HCT116 (cell line): ENCODE measurements around the gene HOXD1. TPM values are rescaled to one million over a fixed set of nuclear protein-coding genes. Genes with fewer than 3 reads are reported as not detected.

ENCODE experiments used
- ATAC-seq: fragments of 200-7000 bp; cut with Tn5 transposase; 2 replicates; pipeline ENCODE4 v1.9.1; 2020; ENCODE audit warnings: mild to moderate bottlenecking, moderate library complexity
- BruUV-seq: library from RNA; stranded (reverse); fragments of 400-500 nt; replicated peaks from 2 replicates; lab custom pipeline; 2021; lab: Mats Ljungman, UMichigan
- CTCF ChIA-PET: fragments of 300-600 bp; sonication (Branson Sonifier 250); formaldehyde crosslinking; loops from one replicate; lab custom pipeline; 2021; ENCODE audit warnings: antibody characterized with exemption; lab: Charles Lee
- POLR2A ChIA-PET: fragments of 300-600, 350-600 bp; sonication (Branson Sonifier 250); formaldehyde crosslinking; loops from one replicate; lab custom pipeline; 2021; ENCODE audit warnings: antibody characterized with exemption; lab: Charles Lee
- RAD21 ChIA-PET, 2 experiments: fragments of 300-600 bp; sonication (Branson Sonifier 250); formaldehyde crosslinking; loops; one replicate each; lab custom pipeline; 2023; ENCODE audit warnings: low total read pairs in 2 of 2; ENCODE audit not compliant: uncharacterized antibody in 2 of 2, unreplicated experiment in 2 of 2, low non-redundant PET in 1 of 2; lab: Charles Lee
- DNase-seq: peaks from one replicate; pipeline ENCODE4 v3.0.0-alpha.2; 2010; ENCODE audit warnings: low read depth, low spot score
- H2AFZ ChIP-seq: fragments of 200-600 bp; shearing (Covaris generic), sonication (generic); 2 replicates; pipeline ENCODE4 v1.6.1; 2017; ENCODE audit warnings: low read depth, mixed run types, mixed read lengths, antibody characterized with exemption, low read length; ENCODE audit not compliant: poor library complexity, severe bottlenecking
- H3K27ac ChIP-seq: 2 replicates; pipeline ENCODE4 v1.5.1; 2012; ENCODE audit warnings: low read depth, low read length
- H3K27me3 ChIP-seq: fragments of 200-600 bp; sonication (generic); 2 replicates; pipeline ENCODE4 v1.6.1; 2016; ENCODE audit warnings: mixed run types, low read length, mixed read lengths; ENCODE audit not compliant: insufficient read depth
- H3K36me3 ChIP-seq, 2 experiments: fragments of 200-500 bp in 1 of 2; fragments of 200-600 bp in 1 of 2; sonication (Bioruptor generic) in 1 of 2; sonication (generic) in 1 of 2; 2 replicates each; pipeline versions ENCODE4 v1.5.1 to v1.6.1; 2014 to 2016; ENCODE audit warnings: low read length in 2 of 2, inconsistent platforms in 1 of 2, mixed read lengths in 1 of 2, mixed run types in 1 of 2; ENCODE audit not compliant: insufficient read depth in 2 of 2, control insufficient read depth in 1 of 2
- H3K4me1 ChIP-seq, 2 experiments: fragments of 200-600 bp in 1 of 2; sonication (generic) in 1 of 2; 2 replicates each; pipeline versions ENCODE4 v1.5.1 to v1.6.1; 2012 to 2017; ENCODE audit warnings: low read length in 2 of 2, inconsistent platforms in 1 of 2, mild to moderate bottlenecking in 1 of 2, mixed read lengths in 1 of 2, mixed run types in 1 of 2, moderate library complexity in 1 of 2; ENCODE audit not compliant: insufficient read depth in 2 of 2, control insufficient read depth in 1 of 2
- H3K4me2 ChIP-seq: fragments of 200-600 bp; sonication (generic); 2 replicates; pipeline ENCODE4 v1.6.1; 2017; ENCODE audit warnings: mixed run types, low read length, mixed read lengths
- H3K4me3 ChIP-seq, 2 experiments: fragments of 200-600 bp in 1 of 2; sonication (generic) in 1 of 2; replicated peaks in 1 of 2; 2 replicates each; pipeline ENCODE4 v1.5.1; 2011 to 2016; ENCODE audit warnings: low read length in 2 of 2, control low read depth in 1 of 2, low read depth in 1 of 2, mild to moderate bottlenecking in 1 of 2, mixed read lengths in 1 of 2, mixed run types in 1 of 2
- H3K79me2 ChIP-seq: fragments of 200-600 bp; sonication (generic); 2 replicates; pipeline ENCODE4 v1.6.1; 2017; ENCODE audit warnings: mild to moderate bottlenecking, mixed run types, low read length, moderate library complexity, mixed read lengths; ENCODE audit not compliant: insufficient read depth
- H3K9ac ChIP-seq: fragments of 200-600 bp; sonication (generic); 2 replicates; pipeline ENCODE4 v1.6.1; 2016; ENCODE audit warnings: low read length, mixed read lengths
- H3K9me2 ChIP-seq: fragments of 200-600 bp; sonication (generic), shearing (Covaris generic); 2 replicates; pipeline ENCODE4 v1.6.1; 2017; ENCODE audit warnings: mixed run types, mild to moderate bottlenecking, moderate library complexity; ENCODE audit not compliant: insufficient read depth
- H3K9me3 ChIP-seq, 2 experiments: fragments of 200-500 bp in 1 of 2; fragments of 200-600 bp in 1 of 2; sonication (Bioruptor generic) in 1 of 2; sonication (generic) in 1 of 2; 2 replicates each; pipeline ENCODE4 v1.6.1; 2014 to 2017; ENCODE audit warnings: low read length in 2 of 2, mixed read lengths in 2 of 2, inconsistent platforms in 1 of 2, low read depth in 1 of 2, mild to moderate bottlenecking in 1 of 2, mixed run types in 1 of 2, moderate library complexity in 1 of 2; ENCODE audit not compliant: control insufficient read depth in 1 of 2, insufficient read depth in 1 of 2
- H4K20me1 ChIP-seq: fragments of 200-600 bp; sonication (generic), shearing (Covaris generic); 2 replicates; pipeline ENCODE4 v1.6.1; 2017; ENCODE audit warnings: mixed run types, mild to moderate bottlenecking, moderate library complexity; ENCODE audit not compliant: insufficient read depth
- ATF3 ChIP-seq: IDR thresholded peaks from 2 replicates; pipeline ENCODE4 v1.6.1; 2012
- CBX3 ChIP-seq: IDR thresholded peaks from 2 replicates; pipeline ENCODE4 v1.6.1; 2012; ENCODE audit warnings: low read depth
- CTCF ChIP-seq, 3 experiments: fragments of 200-600 bp in 1 of 3; sonication (generic) in 1 of 3; IDR thresholded peaks in 2 of 3; conservative IDR thresholded peaks in 1 of 3; 2 replicates each; pipeline ENCODE4 v1.5.1; 2012 to 2017; ENCODE audit warnings: low read depth in 2 of 3, low read length in 2 of 3, antibody characterized with exemption in 1 of 3, borderline replicate concordance in 1 of 3, control low read depth in 1 of 3, mild to moderate bottlenecking in 1 of 3, mixed read lengths in 1 of 3, mixed run types in 1 of 3, moderate library complexity in 1 of 3; ENCODE audit not compliant: insufficient read depth in 1 of 3
- ELF1 ChIP-seq: IDR thresholded peaks from 2 replicates; pipeline ENCODE4 v1.6.1; 2012; ENCODE audit warnings: low read depth, borderline replicate concordance
- EZH2 ChIP-seq: fragments of 200-600 bp; sonication (generic); IDR thresholded peaks from 2 replicates; pipeline ENCODE4 v1.6.1; 2017; ENCODE audit warnings: antibody characterized with exemption, mixed run types
- POLR2AphosphoS5 ChIP-seq: IDR thresholded peaks from 2 replicates; pipeline ENCODE4 v1.6.1; 2011; ENCODE audit warnings: mild to moderate bottlenecking, low read depth, low read length, moderate library complexity
- RAD21 ChIP-seq: IDR thresholded peaks from 2 replicates; pipeline ENCODE4 v1.6.1; 2012; ENCODE audit warnings: low read depth, mild to moderate bottlenecking
- REST ChIP-seq: IDR thresholded peaks from 2 replicates; pipeline ENCODE4 v1.6.1; 2012; ENCODE audit warnings: low read depth
- SIN3A ChIP-seq: IDR thresholded peaks from 2 replicates; pipeline ENCODE4 v1.6.1; 2012; ENCODE audit warnings: low read depth
- SP1 ChIP-seq: IDR thresholded peaks from 2 replicates; pipeline ENCODE4 v1.6.1; 2012; ENCODE audit warnings: low read depth
- SRF ChIP-seq: IDR thresholded peaks from 2 replicates; pipeline ENCODE4 v1.6.1; 2012; ENCODE audit warnings: low read depth
- TCF7L2 ChIP-seq: IDR thresholded peaks from 2 replicates; pipeline ENCODE4 v1.7.0; 2011; ENCODE audit warnings: borderline replicate concordance, inconsistent platforms; ENCODE audit not compliant: insufficient read depth, insufficient read length; ENCODE audit errors: extremely low read depth
- YY1 ChIP-seq: IDR thresholded peaks from 2 replicates; pipeline ENCODE4 v1.6.1; 2011; ENCODE audit warnings: low read length, low read depth, moderate library complexity, mild to moderate bottlenecking; ENCODE audit not compliant: insufficient replicate concordance; ENCODE audit errors: extremely low read depth
- ZBTB33 ChIP-seq: IDR thresholded peaks from 2 replicates; pipeline ENCODE4 v1.6.1; 2011; ENCODE audit warnings: mild to moderate bottlenecking, low read length, moderate library complexity; ENCODE audit not compliant: insufficient replicate concordance; ENCODE audit errors: extremely low read depth
- ZFX ChIP-seq: fragments of 450-650 bp; IDR thresholded peaks from 2 replicates; pipeline ENCODE4 v1.6.1; 2017
- ZNF274 ChIP-seq: fragments of 200-500 bp; sonication (Bioruptor generic); IDR thresholded peaks from 2 replicates; pipeline ENCODE4 v1.6.1; 2014; ENCODE audit warnings: mild to moderate bottlenecking, low read depth, low read length, inconsistent platforms
- intact Hi-C: fragments of 100-400 bp; cut with micrococcal nuclease; formaldehyde crosslinking; loops from 2 replicates; pipeline ENCODE4 v1.10.0; 2022
- total RNA-seq: library from RNA; stranded (reverse); gene quantifications from one replicate; pipeline ENCODE4 v1.2.1, GENCODE V29; 2021; ENCODE audit not compliant: unreplicated experiment

Gene HOXD1
- total RNA-seq, 1 experiment from 2014 or later: not detected

DNA sequence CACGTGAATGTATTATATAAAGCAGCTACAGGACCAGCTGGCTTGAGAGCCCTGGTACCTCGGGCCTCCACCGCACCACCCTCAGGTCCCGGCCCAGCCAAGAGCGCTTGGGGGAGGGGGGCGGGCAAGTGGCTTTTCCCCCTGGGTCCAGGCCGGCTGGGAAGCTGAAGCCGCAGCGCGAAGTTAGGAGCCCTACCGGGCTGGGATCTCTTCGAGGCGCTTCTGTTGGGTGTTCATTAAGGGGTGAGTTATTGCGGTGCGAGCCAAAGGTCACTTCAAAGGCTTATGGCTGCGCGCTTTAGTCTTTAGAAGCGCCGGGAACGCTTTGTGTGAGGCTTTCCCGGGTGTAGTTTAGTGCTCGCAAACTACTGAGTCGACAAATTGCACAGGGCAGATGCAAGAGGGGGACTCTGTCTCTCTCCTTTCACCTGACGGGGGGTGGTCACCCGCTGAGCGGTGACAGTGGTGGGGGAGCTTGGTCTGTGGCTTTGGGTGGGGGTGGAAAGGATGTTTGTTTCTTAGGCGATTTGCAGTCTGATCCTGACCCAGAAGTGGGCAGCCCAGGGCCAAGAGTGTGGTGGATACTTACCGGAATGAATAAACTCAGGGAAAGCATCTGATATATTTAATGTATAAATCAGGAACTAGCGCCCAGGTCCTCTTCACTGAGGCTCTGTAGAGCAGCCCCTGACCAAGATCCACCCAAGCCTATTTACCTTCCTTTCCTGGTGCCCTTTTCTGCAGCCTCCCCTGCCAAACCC is 25.4 kb upstream of the HOXD1 start:
- TF ChIP-seq POLR2AphosphoS5 (no peak), SRF (no peak), EZH2 (no peak), TCF7L2 (no peak), REST (no peak), ZBTB33 (no peak), ELF1 (no peak), ZNF274 (no peak), CBX3 (no peak), ZFX (no peak), SIN3A (no peak), SP1 (no peak), YY1 (no peak), RAD21 (no peak), CTCF (IDR thresholded peaks at IDR 0.05 in 2 of 3, conservative IDR thresholded peaks at IDR 0.05 in 1 of 3; ENCODE audit: borderline replicate concordance in 1 of 3, insufficient read depth in 1 of 3, low read depth in 2 of 3, low read length in 2 of 3) (no peak), ATF3 (no peak)
- TF ChIP-seq, all 23 proteins: peak for 0
- POLR2A ChIA-PET: interaction anchor here (1.0 kb wide), 1 partner anchor 10 kb away, joined by 3 read pairs; no protein-coding TSS in a partner anchor
- no peaks in the 10 kb centered on the region for H3K36me3 ChIP-seq
- DNase-seq: no peak
- H2AFZ ChIP-seq: no peak overlapping the region
- RAD21 ChIA-PET: no interaction called here
- H3K4me1 ChIP-seq: no peaks in the 10 kb centered on the region
- BruUV-seq: no TSS peak
- no peaks in the 10 kb centered on the region for H3K9me3 ChIP-seq
- intact Hi-C loops: no loop called here
- ATAC-seq: no peak
- H3K4me2 ChIP-seq: no peak overlapping the region
- no peaks in the 10 kb centered on the region for H3K9me2 ChIP-seq
- no peak overlapping the region for H3K27ac ChIP-seq
- no peak overlapping the region for H3K9ac ChIP-seq
- H3K4me3 ChIP-seq: no peak overlapping the region
- H4K20me1 ChIP-seq: no peaks in the 10 kb centered on the region
- no peaks in the 10 kb centered on the region for H3K79me2 ChIP-seq
- H3K27me3 ChIP-seq: no peaks in the 10 kb centered on the region
- CTCF ChIA-PET: no interaction called here
